Choroid plexus epithelial cell (primary cell): ENCODE data around the gene MAMLD1.

ENCODE experiments used
- DNase-seq: peaks from one replicate; pipeline ENCODE4 v3.0.0-alpha.2; 2010; ENCODE audit warnings: low read depth
- H3K4me3 ChIP-seq: 2 replicates; pipeline ENCODE4 v1.5.1; 2011; ENCODE audit warnings: low read depth, mild to moderate bottlenecking, control low read depth, low read length, moderate library complexity
- CTCF ChIP-seq: conservative IDR thresholded peaks from 2 replicates; pipeline ENCODE4 v1.5.1; 2011; ENCODE audit warnings: low read depth, mild to moderate bottlenecking, control low read depth, inconsistent platforms, low read length, moderate library complexity

The MAMLD1 gene

GRCh38 chrX:150487369-150488094, 124.4 kb downstream of the MAMLD1 start:
- no peak for TF ChIP-seq CTCF
- DNase-seq: no peak
- no peak overlapping the region for H3K4me3 ChIP-seq

DNA sequence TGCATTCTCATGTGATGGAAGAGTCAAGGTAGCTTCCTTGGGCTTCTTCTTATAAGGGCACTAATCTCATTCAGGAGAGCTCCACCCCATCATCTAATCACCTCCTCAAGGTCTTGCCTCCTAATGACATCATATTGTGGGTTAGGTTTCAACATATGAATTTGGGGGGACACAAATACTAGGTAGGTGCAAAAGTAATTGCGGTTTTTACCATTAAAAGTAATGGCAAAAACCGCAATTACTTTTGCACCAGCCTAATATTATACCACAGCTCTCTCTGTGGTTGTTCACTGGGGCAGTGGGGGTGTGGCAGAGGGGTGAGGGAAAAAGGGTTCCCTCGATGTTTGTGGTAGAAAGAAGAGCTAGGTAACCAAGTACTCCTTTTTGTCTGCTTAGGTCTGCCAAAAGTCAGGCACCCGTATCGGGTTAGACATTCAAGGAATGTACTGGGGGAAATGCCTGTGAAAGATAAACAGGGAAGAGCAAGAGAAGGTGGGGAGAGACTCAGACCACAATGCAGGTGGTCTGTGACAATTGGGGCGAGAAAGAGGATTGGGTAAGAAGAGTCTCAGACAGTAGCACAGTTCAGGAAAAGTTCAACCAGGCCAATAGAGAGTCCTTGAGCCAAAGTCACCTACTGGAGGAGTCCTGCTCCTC, 126.4 kb downstream of the MAMLD1 start:
- no peak for TF ChIP-seq CTCF
- no peak overlapping the region for H3K4me3 ChIP-seq
- DNase-seq: peak; percentile 20

- no peak for DNase-seq
Observed at GRCh38 chrX:150495496-150495895, 132.4 kb downstream of the MAMLD1 start.

GRCh38 chrX:150499240-150499639, 136.1 kb downstream of the MAMLD1 start:
- no peak overlapping the region for H3K4me3 ChIP-seq
- no peak for DNase-seq
- no peak for TF ChIP-seq CTCF

More at GRCh38 chrX:150495496-150495895, 132.4 kb downstream of the MAMLD1 start:
- H3K4me3 ChIP-seq: no peak overlapping the region
- no peak for TF ChIP-seq CTCF

GRCh38 chrX:150502091-150502490, 139.0 kb downstream of the MAMLD1 start:
- no peak for TF ChIP-seq CTCF
- no peak for DNase-seq

DNA sequence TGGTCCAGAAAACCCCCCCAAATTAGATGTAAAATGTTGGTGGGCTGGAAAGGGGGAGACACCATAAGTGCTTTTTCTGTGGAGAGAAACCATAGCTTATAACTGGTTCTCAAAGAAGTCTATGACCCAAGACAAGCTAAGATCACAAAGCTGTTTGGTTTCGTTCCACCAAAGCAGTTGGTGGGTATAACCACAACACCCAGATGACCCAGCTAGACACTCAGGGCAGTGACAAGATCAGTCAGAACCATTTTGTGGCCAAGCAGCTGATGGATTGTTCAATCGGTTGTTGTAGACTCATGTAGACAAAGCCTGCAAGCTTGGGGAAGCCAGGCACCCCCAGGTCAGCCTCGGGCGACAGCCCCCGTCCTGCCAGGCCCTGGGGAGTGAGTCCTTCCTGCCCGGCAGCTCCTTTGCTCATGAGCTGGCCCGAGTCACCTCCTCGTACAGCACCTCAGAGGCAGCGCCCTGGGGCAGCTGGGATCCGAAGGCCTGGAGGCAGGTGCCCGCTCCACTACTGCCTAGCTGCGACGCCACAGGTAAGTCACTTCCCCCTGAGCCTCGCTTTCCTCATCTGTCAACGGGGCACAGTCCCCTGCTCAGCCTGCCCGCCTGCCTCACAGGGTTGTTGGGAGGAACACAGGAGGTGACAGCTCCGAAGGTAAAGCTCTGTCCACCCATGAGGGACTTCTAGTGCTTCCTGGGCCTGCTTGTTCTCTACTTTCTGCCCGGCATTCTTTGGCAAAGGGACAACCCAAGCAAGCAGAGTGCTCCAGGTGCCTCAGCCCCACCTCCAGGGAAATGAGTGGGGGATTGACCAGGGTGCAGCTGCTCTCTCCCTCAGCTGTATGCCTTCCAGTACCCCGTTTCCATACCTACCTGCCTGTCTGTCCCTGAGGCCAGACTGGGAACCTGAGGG, 140.1 kb downstream of the MAMLD1 start:
- no peak for TF ChIP-seq CTCF
- no peak overlapping the region for H3K4me3 ChIP-seq
- DNase-seq: no peak

More at GRCh38 chrX:150502091-150502490, 139.0 kb downstream of the MAMLD1 start:
- no peak overlapping the region for H3K4me3 ChIP-seq
